IPS-20b (cell line): ENCODE results near the gene GPA33.

Source experiments
- H3K27ac ChIP-seq: one replicate; pipeline ENCODE4 v1.5.1; 2013; ENCODE audit warnings: low read length
- H3K27me3 ChIP-seq: 2 replicates; pipeline ENCODE4 v1.6.1; 2013; ENCODE audit warnings: mild to moderate bottlenecking, low read length, inconsistent platforms; ENCODE audit not compliant: insufficient read depth
- H3K36me3 ChIP-seq: 2 replicates; pipeline ENCODE4 v1.6.1; 2013; ENCODE audit warnings: low read depth, mild to moderate bottlenecking, inconsistent platforms, low read length, moderate library complexity; ENCODE audit not compliant: insufficient read depth
- H3K4me1 ChIP-seq: 2 replicates; pipeline ENCODE4 v1.6.1; 2013; ENCODE audit warnings: mild to moderate bottlenecking, control low read depth, inconsistent platforms, low read length, moderate library complexity; ENCODE audit not compliant: insufficient read depth
- H3K4me3 ChIP-seq: 2 replicates; pipeline ENCODE4 v1.5.1; 2013; ENCODE audit warnings: mild to moderate bottlenecking, low read length, inconsistent platforms
- H3K9ac ChIP-seq: 2 replicates; pipeline ENCODE4 v1.6.1; 2013; ENCODE audit warnings: low read depth, mild to moderate bottlenecking, inconsistent platforms, low read length, moderate library complexity
- H3K9me3 ChIP-seq: 2 replicates; pipeline ENCODE4 v1.6.1; 2013; ENCODE audit warnings: mild to moderate bottlenecking, low read depth, low read length, inconsistent platforms; ENCODE audit not compliant: insufficient read depth

GPA33 gene

DNA sequence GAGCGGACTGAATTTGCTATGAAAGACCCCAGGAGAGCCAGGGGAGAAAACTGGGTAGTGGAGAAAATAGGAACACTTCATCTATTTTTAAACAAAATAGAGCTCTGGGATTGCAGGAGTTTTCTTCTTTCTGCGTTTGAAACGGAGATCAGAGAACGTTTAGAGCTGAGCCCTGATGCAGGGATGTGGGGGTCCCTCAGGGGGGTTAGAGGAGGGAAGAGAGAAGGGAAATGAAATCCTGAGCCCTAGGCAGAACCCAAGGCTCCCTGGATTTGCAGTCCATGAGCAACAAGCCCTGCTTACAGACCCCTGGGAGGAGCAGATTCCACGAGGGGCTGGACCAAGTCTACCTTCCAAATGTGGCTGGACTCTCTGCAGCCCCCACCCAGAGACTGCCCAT lies 25.5 kb upstream of the GPA33 start:
- no peaks in the 10 kb centered on the region for H3K36me3 ChIP-seq
- peaks cover 6% of the 10 kb centered on the region for H3K4me1 ChIP-seq
- no peak overlapping the region for H3K4me3 ChIP-seq
- H3K27me3 ChIP-seq, result no peaks in the 10 kb centered on the region
- no peak overlapping the region for H3K27ac ChIP-seq
- no peaks in the 10 kb centered on the region for H3K9me3 ChIP-seq
- no peak overlapping the region for H3K9ac ChIP-seq

- H3K27me3 ChIP-seq, result no peaks in the 10 kb centered on the region
These were observed 24.5 kb upstream of the GPA33 start for GRCh38 chr1:167114725-167115124.

GRCh38 chr1:167111868-167112709 lies 21.9 kb upstream of the GPA33 start:
- Histone ChIP-seq H3K9ac (no peak overlapping the region), H3K27ac (no peak overlapping the region), H3K27me3 (no peaks in the 10 kb centered on the region), H3K9me3 (no peaks in the 10 kb centered on the region), H3K4me3 (no peak overlapping the region), H3K4me1 (peaks cover 7% of the 10 kb centered on the region; the same call in 1 of the 2 replicates), H3K36me3 (no peaks in the 10 kb centered on the region)

More at GRCh38 chr1:167114725-167115124, 24.5 kb upstream of the GPA33 start:
- Histone ChIP-seq H3K4me1 (peaks cover 3% of the 10 kb centered on the region), H3K36me3 (no peaks in the 10 kb centered on the region), H3K27ac (no peak overlapping the region), H3K4me3 (no peak overlapping the region), H3K9ac (no peak overlapping the region), H3K9me3 (no peaks in the 10 kb centered on the region)

DNA sequence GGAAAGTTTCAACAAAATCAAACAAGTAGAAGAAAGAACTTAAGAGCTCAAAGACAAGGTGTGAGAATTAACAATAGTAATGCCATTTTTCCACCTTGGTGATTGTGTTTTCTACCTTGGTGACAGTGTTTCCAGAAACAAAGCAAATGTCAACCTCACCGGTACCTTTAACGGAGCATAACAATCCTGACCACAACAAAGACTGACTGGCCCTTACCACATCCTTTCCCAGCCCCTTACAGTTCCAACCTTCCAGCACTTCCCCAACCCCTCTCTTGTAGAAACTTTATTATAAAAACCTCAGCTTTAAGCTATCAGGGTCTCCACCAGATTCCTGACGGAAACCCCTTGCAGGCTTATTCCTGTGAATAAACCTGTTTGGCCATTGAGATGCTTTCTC lies 20.4 kb upstream of the GPA33 start:
- Histone ChIP-seq H3K27me3 (no peaks in the 10 kb centered on the region), H3K4me3 (no peak overlapping the region), H3K27ac (no peak overlapping the region), H3K9me3 (no peaks in the 10 kb centered on the region), H3K4me1 (peaks cover 15% of the 10 kb centered on the region), H3K36me3 (no peaks in the 10 kb centered on the region), H3K9ac (no peak overlapping the region)

GRCh38 chr1:167109125-167109524 lies 18.9 kb upstream of the GPA33 start:
- Histone ChIP-seq H3K4me1 (peaks cover 26% of the 10 kb centered on the region), H3K27me3 (no peaks in the 10 kb centered on the region)

DNA sequence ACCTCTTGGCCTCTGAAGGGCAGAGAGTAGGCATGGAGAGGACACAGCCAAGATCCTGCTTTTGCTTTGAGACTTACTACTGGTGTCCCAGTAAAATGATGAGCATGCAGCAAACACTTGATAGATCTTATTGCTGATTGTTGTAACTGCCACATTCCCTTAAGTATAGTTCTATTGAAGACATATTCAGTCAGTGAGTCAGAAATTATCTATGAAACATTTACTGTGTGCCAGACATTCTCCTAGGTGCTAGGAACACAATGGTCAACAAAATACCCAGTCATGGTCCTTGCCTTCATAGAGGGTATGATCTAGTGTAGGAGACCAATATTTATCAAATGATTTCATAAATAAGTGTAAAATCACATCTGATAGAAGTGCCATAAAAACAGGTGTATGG lies 17.3 kb upstream of the GPA33 start:
- H3K27me3 ChIP-seq, result no peaks in the 10 kb centered on the region
- H3K9me3 ChIP-seq, result no peaks in the 10 kb centered on the region
- no peak overlapping the region for H3K4me3 ChIP-seq
- no peak overlapping the region for H3K27ac ChIP-seq
- H3K36me3 ChIP-seq, result no peaks in the 10 kb centered on the region
- peaks cover 37% of the 10 kb centered on the region for H3K4me1 ChIP-seq
- H3K9ac ChIP-seq, result no peak overlapping the region

More at GRCh38 chr1:167109125-167109524, 18.9 kb upstream of the GPA33 start:
- Histone ChIP-seq H3K36me3 (no peaks in the 10 kb centered on the region), H3K9ac (no peak overlapping the region), H3K9me3 (no peaks in the 10 kb centered on the region), H3K4me3 (no peak overlapping the region), H3K27ac (no peak overlapping the region)

DNA sequence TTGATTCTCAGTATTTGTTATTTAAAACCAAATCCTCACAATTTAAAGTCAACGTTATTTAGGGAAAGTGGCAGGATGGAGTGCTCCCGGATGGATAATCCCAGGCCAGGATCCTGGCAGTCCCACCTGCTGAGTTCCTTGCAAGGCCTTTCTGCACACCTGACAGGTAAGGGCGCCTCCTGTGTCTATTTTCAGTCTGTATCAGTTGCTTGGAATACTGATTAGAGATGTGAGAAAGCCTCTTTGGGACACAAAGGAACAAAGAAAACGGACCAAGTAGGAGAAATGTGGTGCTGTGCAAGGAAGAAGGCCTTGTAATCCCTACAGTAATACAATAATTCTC lies 15.9 kb upstream of the GPA33 start:
- Histone ChIP-seq H3K4me1 (peaks cover 37% of the 10 kb centered on the region), H3K36me3 (no peaks in the 10 kb centered on the region), H3K27me3 (no peaks in the 10 kb centered on the region), H3K9me3 (no peaks in the 10 kb centered on the region), H3K4me3 (no peak overlapping the region), H3K9ac (no peak overlapping the region), H3K27ac (no peak overlapping the region)

DNA sequence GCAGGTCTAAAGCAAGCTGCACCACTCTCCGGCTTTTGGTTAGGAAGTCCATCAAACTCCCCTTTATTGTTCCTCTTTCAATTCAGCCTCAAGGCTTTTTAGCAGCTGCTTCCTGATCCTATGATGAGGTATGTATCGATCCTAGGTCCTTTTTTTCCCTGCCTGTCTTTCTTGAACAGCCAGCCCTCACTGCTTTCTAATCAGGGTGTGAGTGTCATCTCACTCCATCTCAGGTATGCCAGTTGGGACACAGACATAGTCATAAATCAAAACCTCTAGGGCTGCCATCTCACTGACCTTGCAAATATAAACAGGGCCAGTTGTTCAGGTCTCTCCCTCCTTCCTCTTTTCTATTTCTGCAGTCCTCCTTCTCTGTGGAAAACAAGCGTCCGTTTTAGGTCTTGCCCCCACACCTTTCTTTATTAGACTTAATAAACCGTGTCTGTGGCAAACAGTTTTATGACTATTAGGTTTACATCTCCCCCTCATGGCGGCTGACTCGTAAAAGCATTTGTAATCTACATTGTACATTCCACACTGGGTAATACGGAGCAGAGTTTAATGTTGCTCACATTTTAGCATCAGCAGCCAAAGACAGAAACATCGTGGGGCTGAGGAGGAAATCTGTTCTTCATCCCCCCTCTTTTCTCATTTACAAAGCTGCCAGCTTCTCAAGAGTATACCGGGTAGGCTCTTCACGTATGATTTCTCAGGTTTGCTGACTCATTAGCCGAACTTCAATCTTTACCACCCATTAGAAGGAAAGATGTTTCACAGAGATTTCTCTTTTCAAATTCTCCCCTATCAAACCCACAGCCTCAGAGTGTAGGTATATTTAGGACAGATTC lies 15.3 kb upstream of the GPA33 start:
- Histone ChIP-seq H3K27ac (no peak overlapping the region), H3K9me3 (no peaks in the 10 kb centered on the region), H3K4me3 (no peak overlapping the region), H3K27me3 (no peaks in the 10 kb centered on the region), H3K9ac (no peak overlapping the region), H3K4me1 (peaks cover 37% of the 10 kb centered on the region), H3K36me3 (no peaks in the 10 kb centered on the region)

- no peak overlapping the region for H3K4me3 ChIP-seq
- H3K9ac ChIP-seq, result no peak overlapping the region
- no peaks in the 10 kb centered on the region for H3K9me3 ChIP-seq
- no peak overlapping the region for H3K27ac ChIP-seq
- peaks cover 34% of the 10 kb centered on the region for H3K4me1 ChIP-seq
- no peaks in the 10 kb centered on the region for H3K36me3 ChIP-seq
- no peaks in the 10 kb centered on the region for H3K27me3 ChIP-seq
These were observed 14.1 kb upstream of the GPA33 start for GRCh38 chr1:167104256-167104633.

DNA sequence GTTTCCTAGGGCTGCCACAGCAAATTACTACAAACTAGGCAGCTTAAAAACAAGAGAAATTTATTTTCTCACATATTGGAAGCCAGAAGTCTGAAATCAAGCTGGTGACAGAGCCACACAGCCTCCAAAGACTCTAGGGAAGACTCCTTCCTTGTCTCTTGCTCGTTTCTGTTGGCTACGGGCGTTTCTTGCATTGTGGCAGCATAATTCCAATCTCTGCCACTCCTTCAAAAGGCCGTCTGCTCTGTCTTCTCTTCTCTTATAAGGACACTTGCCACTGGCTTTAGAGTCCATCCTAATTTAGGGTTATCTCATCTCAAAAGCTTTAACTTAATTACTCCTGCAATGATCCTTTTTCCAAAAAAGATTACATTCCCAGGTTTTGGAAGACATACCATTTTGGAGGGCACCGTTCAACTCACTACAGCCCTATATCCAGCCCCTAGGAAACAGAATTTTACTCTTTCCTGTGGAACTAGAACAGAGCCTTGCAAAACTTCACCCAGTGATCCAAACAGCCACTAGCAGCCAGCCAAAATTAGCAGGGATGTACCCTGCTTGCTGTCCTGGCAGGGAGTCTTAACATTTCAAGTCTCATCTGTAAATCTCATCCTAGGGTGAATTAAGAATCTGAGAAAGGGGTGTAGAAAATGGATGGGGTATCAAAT lies 12.9 kb upstream of the GPA33 start:
- Histone ChIP-seq H3K27ac (no peak overlapping the region), H3K4me1 (peaks cover 29% of the 10 kb centered on the region)

DNA sequence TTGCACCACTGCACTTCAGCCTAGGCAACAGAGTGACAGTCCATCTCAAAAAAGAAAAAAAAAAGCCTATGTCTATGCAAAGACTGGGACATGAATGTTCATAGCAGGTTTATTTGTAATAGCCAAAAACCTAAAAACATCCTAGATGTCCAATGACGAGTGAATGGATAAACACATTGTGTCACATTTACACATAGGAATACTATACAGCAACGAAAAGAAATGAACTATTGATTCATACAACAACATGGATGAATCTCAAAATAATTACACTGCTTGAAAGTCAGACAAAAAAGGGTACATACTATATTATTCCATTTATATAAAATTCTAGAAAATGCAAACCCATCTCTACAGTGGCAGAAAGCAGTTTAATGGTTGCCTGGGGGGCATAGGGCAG lies 11.6 kb upstream of the GPA33 start:
- Histone ChIP-seq H3K9me3 (no peaks in the 10 kb centered on the region), H3K36me3 (no peaks in the 10 kb centered on the region), H3K27me3 (no peaks in the 10 kb centered on the region)

More for the DNA sequence above, 12.9 kb upstream of the GPA33 start:
- no peaks in the 10 kb centered on the region for H3K9me3 ChIP-seq
- H3K9ac ChIP-seq, result no peak overlapping the region
- H3K36me3 ChIP-seq, result no peaks in the 10 kb centered on the region
- H3K4me3 ChIP-seq, result no peak overlapping the region
- H3K27me3 ChIP-seq, result no peaks in the 10 kb centered on the region

More for the DNA sequence above, 11.6 kb upstream of the GPA33 start:
- Histone ChIP-seq H3K9ac (no peak overlapping the region), H3K4me1 (peaks cover 29% of the 10 kb centered on the region), H3K27ac (no peak overlapping the region), H3K4me3 (no peak overlapping the region)
